Activated CD8-positive, alpha-beta memory T cell treated with anti-CD3 and anti-CD28 coated beads for 36 hours (primary cell): ENCODE data around the gene PPIL6. TPM values are rescaled to one million over a fixed set of nuclear protein-coding genes. Genes with fewer than 3 reads are reported as not detected.

Source experiments
- CTCF ChIA-PET: fragments of 350-600 bp; sonication (Branson Sonifier 250); formaldehyde crosslinking; loops from one replicate; lab custom pipeline; 2021; ENCODE audit warnings: antibody characterized with exemption; lab: Charles Lee
- POLR2A ChIA-PET: fragments of 350-600 bp; sonication (Branson Sonifier 250); formaldehyde crosslinking; loops from one replicate; lab custom pipeline; 2021; ENCODE audit warnings: antibody characterized with exemption; lab: Charles Lee
- total RNA-seq, 2 experiments: library from RNA; stranded (reverse); gene quantifications; one replicate each; pipeline ENCODE4 v1.2.3, GENCODE V29; 2021

Gene PPIL6
- total RNA-seq, 2 experiments from 2014 or later = 0.17 to 0.36 TPM

DNA sequence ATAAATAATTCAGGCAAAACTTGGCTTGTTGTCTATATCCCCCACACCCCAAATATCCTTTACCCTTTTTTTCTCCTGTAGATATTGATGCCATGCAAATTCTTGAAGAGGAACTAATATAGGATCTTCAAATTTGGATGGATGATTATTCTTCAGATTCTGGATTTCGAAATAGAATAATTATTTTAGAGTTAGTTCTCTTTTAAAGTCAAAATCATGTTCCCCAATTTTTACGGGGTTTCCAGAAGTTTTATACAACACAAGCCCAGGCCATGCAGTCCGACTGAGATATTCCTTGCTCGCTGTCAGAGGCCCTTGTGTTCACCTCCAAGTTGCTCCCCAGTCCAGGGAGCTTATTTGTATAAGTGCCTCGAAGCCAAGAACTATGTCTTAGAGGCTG lies 4.4 kb downstream of the PPIL6 start:
- ChIA-PET CTCF (interaction anchor here (1.0 kb wide), 1 partner anchor 600 kb away, joined by 3 read pairs; no protein-coding TSS in a partner anchor), POLR2A (no interaction called here)

DNA sequence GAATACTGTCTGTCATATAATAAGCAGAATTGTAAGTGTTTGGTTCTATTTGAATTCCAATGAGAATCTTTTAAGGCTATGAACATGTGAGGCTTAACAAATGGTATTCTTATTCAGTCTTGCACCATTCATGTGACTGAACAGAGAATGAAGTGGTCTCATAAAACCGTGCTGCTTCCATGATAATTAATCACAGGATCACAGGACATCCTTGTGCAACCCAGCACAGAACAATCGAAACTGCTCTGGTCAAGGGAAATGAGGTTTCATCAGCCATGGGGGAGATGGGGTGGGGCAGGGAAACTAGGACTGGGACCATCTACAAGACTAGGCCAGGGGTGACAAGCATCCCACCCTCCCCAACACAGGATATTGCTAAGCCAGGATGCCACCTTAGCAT lies 6.0 kb downstream of the PPIL6 start:
- CTCF ChIA-PET = interaction anchor here (0.7 kb wide), 1 partner anchor 358 kb away, joined by 5 read pairs; no protein-coding TSS in a partner anchor
- POLR2A ChIA-PET = no interaction called here

GRCh38 chr6:109429496-109429895 lies 10.9 kb downstream of the PPIL6 start:
- POLR2A ChIA-PET = no interaction called here
- CTCF ChIA-PET = interaction anchor here (0.6 kb wide), 1 partner anchor 264 kb away, joined by 3 read pairs; no protein-coding TSS in a partner anchor

DNA sequence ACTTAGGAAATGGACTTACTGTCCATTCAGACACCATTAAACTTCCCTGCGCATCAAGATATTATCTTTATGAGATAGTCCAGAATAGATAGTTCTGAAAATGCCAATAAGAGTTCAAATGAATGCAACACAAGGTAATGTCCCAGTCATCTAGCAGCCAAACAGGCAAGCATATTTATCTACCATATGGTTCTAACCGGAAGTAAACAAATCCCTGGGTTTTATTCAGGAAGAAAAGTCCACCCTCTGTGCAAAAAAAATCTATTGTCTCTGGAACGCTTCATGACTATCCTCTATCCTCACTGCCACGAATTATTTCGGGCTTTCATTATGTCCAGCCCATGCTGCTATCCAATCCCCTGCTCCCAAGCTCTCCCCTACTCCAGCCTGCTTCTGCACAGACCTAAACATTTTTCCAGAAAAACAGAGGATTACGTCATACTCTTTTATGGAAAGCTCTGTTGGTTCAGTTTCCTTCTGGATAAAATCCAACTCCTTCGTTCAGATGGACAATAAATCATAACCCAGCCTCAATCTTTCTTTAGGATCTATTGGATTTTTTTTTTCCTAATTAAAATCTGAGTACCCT lies 11.4 kb downstream of the PPIL6 start:
- POLR2A ChIA-PET = no interaction called here

DNA sequence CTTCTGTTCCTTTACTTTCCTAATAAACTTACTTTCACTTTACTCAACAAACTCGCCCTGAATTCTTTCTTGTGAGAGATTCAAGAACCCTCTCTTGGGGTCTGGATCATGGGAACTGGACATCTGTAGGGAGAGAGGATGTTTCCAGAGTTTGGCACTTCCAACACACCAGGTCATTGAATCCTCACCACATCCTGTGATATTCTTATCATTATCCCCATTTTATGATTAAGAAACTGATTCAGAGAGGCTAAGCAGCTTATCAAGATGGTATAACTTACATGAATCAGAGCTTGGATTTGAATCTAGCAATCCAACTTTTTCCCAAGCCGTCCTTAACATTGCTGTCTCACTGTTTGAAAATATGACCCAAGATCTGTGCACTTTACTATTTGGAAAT lies 15.5 kb downstream of the PPIL6 start:
- ChIA-PET POLR2A (no interaction called here), CTCF (no interaction called here)

More for the DNA sequence above, 11.4 kb downstream of the PPIL6 start:
- CTCF ChIA-PET = interaction anchor here (0.6 kb wide), 1 partner anchor 264 kb away, joined by 3 read pairs; no protein-coding TSS in a partner anchor

DNA sequence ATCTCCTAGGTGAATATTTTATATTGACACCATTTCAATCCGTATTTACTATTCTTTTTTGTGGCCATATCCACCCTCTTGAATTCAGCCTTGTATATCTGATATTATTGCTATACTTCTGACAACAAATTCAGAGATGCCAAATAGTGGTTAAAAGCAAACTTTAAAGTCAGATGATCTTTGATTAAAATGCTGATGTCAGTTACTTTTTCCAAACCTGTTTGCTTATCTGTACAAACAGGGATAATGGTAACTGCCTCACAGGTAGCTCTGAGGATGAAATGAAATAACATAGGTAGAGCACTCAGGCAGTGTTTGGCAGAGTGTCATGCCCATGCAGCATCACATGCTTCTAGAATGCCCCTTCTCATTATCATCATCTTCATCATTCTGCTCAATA lies 19.2 kb downstream of the PPIL6 start:
- CTCF ChIA-PET = no interaction called here
- POLR2A ChIA-PET = no interaction called here

DNA sequence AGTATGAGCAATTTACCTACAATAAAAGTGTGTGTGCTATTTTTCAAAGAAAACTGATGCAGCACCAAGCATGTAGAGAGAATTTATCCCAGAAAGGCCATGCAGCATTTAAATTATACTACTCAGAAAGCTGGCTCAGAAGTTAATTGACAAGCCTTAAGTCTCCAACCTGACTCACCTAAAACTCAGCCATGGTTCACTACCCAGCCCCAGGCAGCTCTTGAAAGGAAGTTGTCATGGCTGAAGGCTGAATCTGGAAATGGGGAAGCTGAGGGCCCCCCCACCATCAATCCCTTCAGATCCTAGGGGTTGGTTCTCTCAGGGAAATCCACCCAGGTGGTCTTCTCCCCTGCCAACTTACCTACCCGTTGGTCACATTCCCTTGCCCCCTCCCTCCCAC lies 19.7 kb downstream of the PPIL6 start:
- CTCF ChIA-PET = no interaction called here
- POLR2A ChIA-PET = no interaction called here

DNA sequence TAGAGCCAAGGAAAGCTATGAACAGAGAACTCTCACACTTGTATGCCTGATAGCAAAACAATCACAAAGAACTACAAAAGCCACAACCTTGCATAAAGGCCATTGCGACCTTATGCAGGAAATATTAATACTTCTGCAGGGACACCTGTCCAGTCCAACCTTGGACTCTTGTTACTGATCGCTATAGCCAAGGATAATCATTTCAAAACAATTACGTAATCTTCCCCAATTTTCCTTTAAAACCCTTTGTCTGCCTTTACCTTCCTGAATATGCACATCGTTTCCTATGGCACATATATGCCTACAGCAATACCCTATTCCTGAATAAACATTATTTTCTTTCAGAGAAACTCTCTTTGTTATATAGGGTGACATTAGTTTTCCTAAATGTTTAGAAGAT lies 22.8 kb downstream of the PPIL6 start:
- ChIA-PET POLR2A (no interaction called here), CTCF (interaction anchor here (1.3 kb wide), 1 partner anchor 262 kb away, joined by 3 read pairs; no protein-coding TSS in a partner anchor)

- ChIA-PET CTCF (no interaction called here), POLR2A (no interaction called here)
These were observed 29.4 kb downstream of the PPIL6 start for GRCh38 chr6:109411034-109411433.

GRCh38 chr6:109406196-109406595 lies 34.2 kb downstream of the PPIL6 start:
- POLR2A ChIA-PET = no interaction called here
- CTCF ChIA-PET = interaction anchor here (0.8 kb wide), 1 partner anchor 140 kb away, joined by 3 read pairs; no protein-coding TSS in a partner anchor

- ChIA-PET CTCF (interaction anchor here (0.9 to 1.4 kb wide), 2 partner anchors 67 to 209 kb away, joined by 4 to 5 read pairs; no protein-coding TSS in a partner anchor), POLR2A (no interaction called here)
These were observed 43.4 kb downstream of the PPIL6 start for GRCh38 chr6:109397020-109397419.

DNA sequence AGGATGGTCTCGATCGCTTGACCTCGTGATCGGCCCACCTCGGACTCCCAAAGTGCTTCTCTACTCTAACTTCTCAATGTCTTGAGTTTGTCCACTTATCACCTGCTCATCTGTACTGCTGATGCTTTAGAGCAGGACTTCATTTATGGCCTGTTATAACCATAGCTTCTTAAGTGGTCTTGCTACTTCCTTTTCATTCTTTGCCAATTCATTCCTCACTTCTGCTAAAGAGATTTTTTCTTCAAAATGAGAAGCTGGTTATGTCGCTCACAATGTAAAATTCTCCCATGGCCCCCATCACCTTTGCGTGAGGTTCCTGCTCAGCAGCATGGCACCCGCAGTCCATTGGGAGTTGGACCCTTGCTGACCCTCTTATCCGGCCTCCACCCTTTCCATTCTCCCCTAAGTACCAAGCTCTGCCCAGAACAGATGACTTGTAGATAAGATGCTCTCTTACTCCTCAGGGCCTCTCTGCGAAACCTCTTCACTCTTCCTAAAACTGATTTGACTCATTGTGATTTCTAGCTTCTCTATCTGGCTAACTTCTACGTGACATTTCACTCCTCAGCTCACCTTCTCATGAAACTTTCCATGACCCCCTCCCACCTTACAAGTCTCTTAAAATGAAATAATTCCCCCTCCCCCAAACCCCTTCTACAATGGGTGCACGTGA lies 44.2 kb downstream of the PPIL6 start:
- CTCF ChIA-PET = interaction anchor here (0.9 to 1.3 kb wide), 2 partner anchors 13 to 68 kb away, joined by 4 to 5 read pairs; no protein-coding TSS in a partner anchor
- POLR2A ChIA-PET = interaction anchor here (1.5 kb wide), 1 partner anchor 14 kb away, joined by 3 read pairs; the partner anchor contains the start of gene CD164

DNA sequence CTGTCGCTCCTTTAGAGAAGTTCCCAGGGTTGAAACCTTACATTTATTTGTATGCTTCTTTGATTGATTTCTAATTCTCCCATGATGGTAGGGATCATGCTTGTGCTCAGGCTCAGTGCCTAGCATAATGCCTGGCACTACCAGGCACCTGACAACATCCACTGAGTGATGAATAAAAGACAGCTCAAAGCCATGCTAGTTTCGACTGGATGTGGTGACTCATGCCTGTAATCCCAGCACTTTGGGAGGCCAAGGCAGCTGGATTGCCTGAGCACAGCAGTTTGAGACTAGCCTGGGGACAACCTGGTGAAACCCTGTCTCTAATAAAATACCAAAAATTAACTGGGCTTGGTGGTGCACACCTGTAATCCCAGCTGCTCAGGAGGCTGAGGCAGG lies 46.5 kb downstream of the PPIL6 start:
- ChIA-PET POLR2A (no interaction called here), CTCF (no interaction called here)

DNA sequence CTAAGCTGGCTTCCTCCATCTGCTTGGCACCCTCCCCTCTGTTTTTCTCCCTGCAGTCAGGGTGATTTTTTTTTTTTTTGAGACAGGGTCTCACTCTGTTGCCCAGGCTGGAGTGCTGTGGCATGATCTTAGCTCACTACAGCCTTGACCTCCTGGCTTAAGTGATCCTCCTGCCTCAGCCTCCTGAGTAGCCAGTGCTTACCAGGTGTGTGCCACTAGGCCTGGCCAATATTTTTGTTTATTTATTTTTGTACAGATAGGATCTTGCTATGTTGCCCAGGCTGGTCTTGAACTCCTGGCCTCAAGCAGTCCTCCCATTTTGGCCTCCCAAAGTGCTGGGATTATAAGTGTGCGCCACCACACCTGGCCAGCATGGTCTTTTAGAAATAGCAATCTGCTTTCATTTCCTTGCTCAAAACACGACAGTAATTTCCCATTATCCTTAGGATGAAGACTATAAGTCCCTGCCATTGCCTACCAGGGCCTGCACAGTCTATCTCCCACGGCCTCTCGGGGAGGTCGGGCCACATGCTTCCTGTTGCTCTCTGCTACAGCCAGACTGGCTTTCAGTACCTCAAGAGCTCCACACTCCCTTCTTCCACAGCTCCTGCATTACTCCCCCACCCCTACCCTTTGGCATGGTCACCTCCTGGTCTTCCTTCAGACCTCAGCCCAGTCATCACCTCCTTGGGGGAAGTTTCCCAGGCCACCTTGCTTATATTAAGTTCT lies 47.1 kb downstream of the PPIL6 start:
- POLR2A ChIA-PET = no interaction called here

DNA sequence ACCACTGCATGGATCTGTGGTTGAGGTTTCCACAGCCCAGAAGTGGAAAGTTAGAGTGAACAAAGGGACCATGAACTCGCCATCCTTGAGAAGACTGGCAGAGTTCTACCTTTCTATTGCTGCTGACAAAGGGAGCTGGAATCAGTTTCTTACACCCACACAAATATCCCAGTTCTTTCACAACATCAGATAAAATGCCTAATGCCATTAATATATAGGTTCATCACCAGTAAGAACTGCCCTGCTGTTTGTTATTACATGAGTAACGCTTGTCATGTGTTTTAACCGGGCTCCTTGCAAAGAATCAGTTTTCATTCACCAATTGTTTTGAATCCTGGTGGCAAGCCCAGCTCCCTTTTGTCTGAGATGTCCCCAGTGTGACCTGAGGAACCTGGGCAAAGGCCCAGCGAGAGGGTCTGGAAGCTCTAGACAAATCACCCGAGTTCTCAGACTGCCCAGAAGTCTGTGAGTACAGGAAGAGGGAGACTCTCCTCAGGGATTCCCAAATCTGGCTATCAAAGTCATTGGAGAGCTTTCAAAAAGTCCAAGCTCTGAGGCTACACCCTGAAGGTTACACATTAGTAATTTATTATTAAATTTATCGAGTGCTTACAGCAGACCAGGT lies 50.7 kb downstream of the PPIL6 start:
- POLR2A ChIA-PET = no interaction called here
- CTCF ChIA-PET = interaction anchor here (1.2 kb wide), 1 partner anchor 15 kb away, joined by 3 read pairs; no protein-coding TSS in a partner anchor

More for the DNA sequence above, 47.1 kb downstream of the PPIL6 start:
- CTCF ChIA-PET = no interaction called here

- ChIA-PET CTCF (no interaction called here), POLR2A (no interaction called here)
These were observed 52.2 kb downstream of the PPIL6 start for GRCh38 chr6:109388265-109388664.

- ChIA-PET CTCF (interaction anchor here (0.7 to 5.0 kb wide), 16 partner anchors 10 to 325 kb away, joined by 3 to 31 read pairs (median 3); partner anchors contain the start of genes CEP57L1 and SESN1), POLR2A (interaction anchor here (0.7 to 3.5 kb wide), 7 partner anchors 10 to 289 kb away, joined by 3 to 49 read pairs (median 4); partner anchors contain the start of genes CEP57L1 and SESN1)
These were observed 56.9 kb downstream of the PPIL6 start for GRCh38 chr6:109383438-109383940.

DNA sequence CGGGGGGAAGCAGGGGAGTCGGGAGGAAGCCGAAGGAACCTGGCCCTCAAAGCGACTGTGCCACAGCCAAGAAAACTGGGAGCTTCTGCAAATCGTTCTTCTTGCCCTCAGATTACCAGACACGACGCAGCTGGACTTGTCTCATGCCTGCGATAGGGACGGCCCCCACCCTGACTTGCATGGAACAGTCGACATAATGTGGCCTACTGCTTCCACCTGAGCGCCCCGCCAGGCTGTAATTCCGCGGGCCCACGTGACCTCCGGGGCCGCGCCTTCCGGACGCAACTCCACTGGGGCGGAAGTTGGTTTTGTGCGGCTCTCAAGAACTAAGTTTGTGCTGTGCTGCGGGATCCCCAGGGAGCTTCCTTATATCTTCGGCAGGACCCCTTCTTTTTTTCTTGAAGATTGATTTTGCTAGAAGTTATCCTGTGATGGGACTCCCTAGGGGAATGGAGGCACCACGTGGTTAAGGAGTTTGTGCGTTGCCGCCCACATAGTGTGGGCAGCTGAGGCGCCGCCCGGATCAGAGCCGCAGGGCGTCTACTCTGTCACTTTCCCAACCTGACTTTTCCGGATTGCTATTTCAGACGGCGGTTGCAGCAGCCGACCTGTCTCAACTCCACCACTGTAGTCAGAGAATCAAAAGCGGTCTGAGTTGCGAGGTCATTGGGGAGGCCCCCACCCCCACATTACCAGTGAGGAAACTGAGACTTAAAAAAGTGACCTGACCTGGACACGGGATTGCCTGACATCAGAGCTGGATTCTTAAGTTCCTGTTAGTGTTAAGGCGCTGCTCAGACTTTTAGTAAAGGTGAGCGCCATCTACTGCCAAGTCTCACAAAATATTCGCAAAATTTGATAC lies 57.6 kb downstream of the PPIL6 start:
- POLR2A ChIA-PET = interaction anchor here (0.7 to 3.5 kb wide), 11 partner anchors 9 to 288 kb away, joined by 3 to 49 read pairs (median 3); partner anchors contain the start of genes CEP57L1, MICAL1, PPIL6 and SESN1
- CTCF ChIA-PET = interaction anchor here (0.6 to 5.0 kb wide), 14 partner anchors 9 to 325 kb away, joined by 3 to 31 read pairs (median 3); partner anchors contain the start of genes CEP57L1, PPIL6, SESN1 and SMPD2
